Duodenal mucosa (tissue), 2 donors: Measurements from ENCODE around the gene MOCOS.

Source experiments
- H3K27ac ChIP-seq: one replicate; pipeline ENCODE4 v1.7.0; 2013; ENCODE audit warnings: low read depth, low read length
- H3K27me3 ChIP-seq, 2 donors: one replicate each; pipeline ENCODE4 v1.7.0; 2013; ENCODE audit warnings: low read length in 2 of 2, control low read depth in 1 of 2; ENCODE audit not compliant: insufficient read depth in 2 of 2, control insufficient read depth in 1 of 2
- H3K36me3 ChIP-seq, 2 donors: one replicate each; pipeline ENCODE4 v1.7.0; 2013; ENCODE audit warnings: low read length in 2 of 2, control low read depth in 1 of 2; ENCODE audit not compliant: insufficient read depth in 2 of 2, control insufficient read depth in 1 of 2
- H3K4me1 ChIP-seq, 2 donors: one replicate each; pipeline ENCODE4 v1.7.0; 2013; ENCODE audit warnings: low read length in 2 of 2, control low read depth in 1 of 2; ENCODE audit not compliant: insufficient read depth in 2 of 2, control insufficient read depth in 1 of 2
- H3K4me3 ChIP-seq, 2 donors: one replicate each; pipeline ENCODE4 v1.7.0; 2013; ENCODE audit warnings: low read length in 2 of 2, low read depth in 1 of 2
- H3K9ac ChIP-seq, 2 donors: one replicate each; pipeline ENCODE4 v1.7.0; 2013; ENCODE audit warnings: low read length in 2 of 2, low read depth in 1 of 2
- H3K9me3 ChIP-seq, 2 donors: one replicate each; pipeline ENCODE4 v1.7.0; 2013; ENCODE audit warnings: low read length in 2 of 2, control low read depth in 1 of 2; ENCODE audit not compliant: control insufficient read depth in 1 of 2

Gene MOCOS

GRCh38 chr18:36279001-36279400 lies 91.7 kb downstream of the MOCOS start:
- Histone ChIP-seq H3K27me3 (no peaks in the 10 kb centered on the region), H3K9ac (no peak overlapping the region)

DNA sequence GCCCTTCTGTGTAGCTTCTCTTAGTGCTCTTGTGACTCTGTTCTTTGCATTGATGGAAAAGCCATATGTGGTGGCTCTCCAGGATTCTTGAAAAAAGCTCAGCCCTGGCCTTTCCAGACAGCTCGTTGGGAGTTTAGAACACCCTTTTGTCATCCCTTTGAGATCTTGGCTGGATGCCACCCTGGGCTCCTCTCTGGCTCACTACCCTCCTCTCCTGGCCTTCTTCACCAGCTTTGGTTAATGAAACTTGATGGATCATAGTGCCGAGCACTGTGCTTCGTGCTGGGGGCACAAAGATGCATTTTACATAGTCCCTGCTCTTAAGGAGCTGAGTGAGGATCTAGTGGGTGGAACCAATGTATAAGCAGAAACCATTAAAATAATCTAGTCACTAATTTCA lies 94.6 kb downstream of the MOCOS start:
- no peaks in the 10 kb centered on the region for H3K9me3 ChIP-seq
- H3K27me3 ChIP-seq = no peaks in the 10 kb centered on the region
- H3K4me3 ChIP-seq = no peak overlapping the region
- no peaks in the 10 kb centered on the region for H3K36me3 ChIP-seq
- H3K9ac ChIP-seq = no peak overlapping the region
- no peaks in the 10 kb centered on the region for H3K4me1 ChIP-seq
- H3K27ac ChIP-seq = no peak overlapping the region

More at GRCh38 chr18:36279001-36279400, 91.7 kb downstream of the MOCOS start:
- no peaks in the 10 kb centered on the region for H3K36me3 ChIP-seq
- H3K9me3 ChIP-seq = no peaks in the 10 kb centered on the region
- no peaks in the 10 kb centered on the region for H3K4me1 ChIP-seq
- no peak overlapping the region for H3K4me3 ChIP-seq
- no peak overlapping the region for H3K27ac ChIP-seq

GRCh38 chr18:36283448-36283847 lies 96.2 kb downstream of the MOCOS start:
- H3K4me1 ChIP-seq = no peaks in the 10 kb centered on the region

GRCh38 chr18:36284268-36284667 lies 97.0 kb downstream of the MOCOS start:
- H3K9ac ChIP-seq = no peak overlapping the region
- H3K4me3 ChIP-seq = no peak overlapping the region
- no peak overlapping the region for H3K27ac ChIP-seq
- peaks cover 0 to 5% of the 10 kb centered on the region in 2 donors for H3K9me3 ChIP-seq
- H3K4me1 ChIP-seq = no peaks in the 10 kb centered on the region
- H3K36me3 ChIP-seq = no peaks in the 10 kb centered on the region
- no peaks in the 10 kb centered on the region for H3K27me3 ChIP-seq

More at GRCh38 chr18:36283448-36283847, 96.2 kb downstream of the MOCOS start:
- Histone ChIP-seq H3K27me3 (no peaks in the 10 kb centered on the region), H3K36me3 (no peaks in the 10 kb centered on the region), H3K9ac (no peak overlapping the region), H3K27ac (no peak overlapping the region), H3K4me3 (no peak overlapping the region), H3K9me3 (no peaks in the 10 kb centered on the region)

DNA sequence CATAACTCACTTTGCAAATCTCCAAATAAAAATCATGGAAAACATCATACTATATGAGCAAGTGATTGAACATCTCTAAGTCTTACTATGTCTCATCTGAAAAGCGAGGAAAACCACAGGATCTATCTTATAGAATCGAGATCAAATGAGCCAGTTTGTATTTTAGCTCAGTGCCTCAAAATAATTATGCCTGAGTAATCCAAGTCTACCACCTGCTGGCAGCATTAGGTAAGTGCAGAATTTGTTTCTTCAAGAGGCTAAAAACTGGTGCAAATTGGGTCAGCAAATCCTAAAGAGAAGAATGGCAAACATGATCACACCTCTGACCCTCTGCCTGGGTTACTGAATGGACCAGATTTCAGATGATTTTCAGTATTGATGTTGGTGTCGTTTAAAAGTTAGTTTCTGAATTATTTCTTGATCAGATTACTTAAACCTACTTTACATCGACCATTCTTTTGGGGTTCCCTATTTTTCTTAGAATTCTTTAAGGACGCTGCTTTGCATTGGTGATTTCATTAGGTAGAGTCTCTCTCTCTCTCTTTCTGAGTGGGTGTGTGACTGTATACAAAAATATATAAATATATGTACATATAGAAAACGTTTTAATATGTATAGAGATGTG lies 97.5 kb downstream of the MOCOS start:
- Histone ChIP-seq H3K9ac (no peak overlapping the region), H3K4me3 (no peak overlapping the region), H3K9me3 (peaks cover 0 to 5% of the 10 kb centered on the region in 2 donors), H3K27me3 (no peaks in the 10 kb centered on the region), H3K36me3 (no peaks in the 10 kb centered on the region), H3K4me1 (no peaks in the 10 kb centered on the region), H3K27ac (no peak overlapping the region)

- H3K27ac ChIP-seq = no peak overlapping the region
- H3K9ac ChIP-seq = no peak overlapping the region
- no peaks in the 10 kb centered on the region for H3K36me3 ChIP-seq
- no peaks in the 10 kb centered on the region for H3K27me3 ChIP-seq
- no peaks in the 10 kb centered on the region for H3K4me1 ChIP-seq
- H3K4me3 ChIP-seq = no peak overlapping the region
- H3K9me3 ChIP-seq = peaks cover 0 to 5% of the 10 kb centered on the region in 2 donors
Measured at GRCh38 chr18:36287653-36288052, 100.4 kb downstream of the MOCOS start.

DNA sequence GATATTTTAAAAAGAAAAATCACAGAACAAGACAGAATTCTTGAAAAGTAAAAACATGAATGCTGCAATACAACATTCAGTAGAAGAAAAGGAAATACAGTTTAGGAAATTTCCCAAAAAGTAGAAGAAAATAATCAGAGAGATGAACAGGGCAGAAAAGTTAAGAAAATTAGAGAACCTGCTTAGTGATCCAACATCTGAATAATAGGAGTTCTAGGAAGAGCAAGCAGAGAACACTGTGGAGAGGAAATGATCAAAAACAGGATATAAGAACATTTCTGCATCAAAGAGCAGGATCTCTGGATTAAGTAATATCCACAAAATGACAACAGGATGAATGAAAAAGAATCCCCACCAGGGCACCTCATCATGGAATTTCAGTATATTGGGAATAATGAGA lies 101.4 kb downstream of the MOCOS start:
- Histone ChIP-seq H3K4me3 (no peak overlapping the region), H3K9ac (no peak overlapping the region), H3K27ac (no peak overlapping the region), H3K4me1 (no peaks in the 10 kb centered on the region), H3K27me3 (peaks cover under 1 to 2% of the 10 kb centered on the region in 2 donors), H3K36me3 (no peaks in the 10 kb centered on the region), H3K9me3 (peaks cover 0 to 5% of the 10 kb centered on the region in 2 donors)

DNA sequence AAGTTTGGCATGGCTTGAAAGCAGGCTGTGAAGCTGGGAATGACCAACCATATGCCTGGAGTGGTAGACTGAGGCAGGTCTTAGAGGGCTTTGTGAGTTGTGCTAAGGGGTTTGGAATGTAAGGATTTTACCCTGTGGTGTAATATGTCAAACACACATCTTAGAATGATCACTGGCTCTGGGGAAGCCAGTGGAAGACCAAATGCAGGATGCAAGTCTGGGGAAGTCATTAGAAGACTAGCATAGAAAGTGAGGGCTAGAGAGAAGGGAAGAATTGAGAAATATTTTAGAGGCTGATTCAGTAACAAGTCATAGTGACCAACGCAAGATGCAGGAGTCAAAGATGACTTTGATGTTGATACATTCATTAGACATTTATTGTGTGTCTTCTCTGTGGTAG lies 106.7 kb downstream of the MOCOS start:
- H3K27me3 ChIP-seq = peaks cover 31 to 33% of the 10 kb centered on the region in 2 donors
- H3K9ac ChIP-seq = no peak overlapping the region
- H3K4me1 ChIP-seq = peaks cover 0 to 4% of the 10 kb centered on the region in 2 donors
- no peaks in the 10 kb centered on the region for H3K36me3 ChIP-seq
- H3K27ac ChIP-seq = no peak overlapping the region
- no peak overlapping the region for H3K4me3 ChIP-seq
- peaks cover 0 to under 1% of the 10 kb centered on the region in 2 donors for H3K9me3 ChIP-seq

- H3K9me3 ChIP-seq = no peaks in the 10 kb centered on the region
- no peak overlapping the region for H3K4me3 ChIP-seq
- no peak overlapping the region for H3K9ac ChIP-seq
- H3K27me3 ChIP-seq = peaks cover 39 to 45% of the 10 kb centered on the region in 2 donors
- no peaks in the 10 kb centered on the region for H3K36me3 ChIP-seq
- no peak overlapping the region for H3K27ac ChIP-seq
- H3K4me1 ChIP-seq = peaks cover 0 to 4% of the 10 kb centered on the region in 2 donors
Measured at GRCh38 chr18:36295214-36295613, 107.9 kb downstream of the MOCOS start.

DNA sequence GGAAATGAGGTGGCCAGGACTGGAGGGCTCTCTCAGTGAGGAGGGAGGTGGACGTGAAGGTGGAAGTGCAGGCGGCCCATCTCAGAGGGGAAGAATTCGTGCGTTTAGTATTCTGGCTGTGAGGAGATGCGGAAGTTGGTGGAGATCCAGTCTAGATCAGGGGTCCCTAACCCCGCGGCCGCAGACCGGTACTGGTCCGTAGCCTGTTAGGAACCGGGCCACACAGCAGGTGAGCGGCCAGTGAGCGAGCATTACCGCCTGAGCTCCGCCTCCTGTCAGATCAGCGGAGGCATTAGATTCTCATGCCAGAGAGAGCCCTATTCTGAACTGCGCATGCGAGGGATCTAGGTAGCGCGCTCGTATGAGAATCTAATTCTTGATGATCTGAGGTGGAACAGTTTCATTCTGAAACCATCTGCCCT lies 108.6 kb downstream of the MOCOS start:
- no peak overlapping the region for H3K4me3 ChIP-seq
- peaks cover 0 to 4% of the 10 kb centered on the region in 2 donors for H3K4me1 ChIP-seq
- no peaks in the 10 kb centered on the region for H3K36me3 ChIP-seq
- H3K27me3 ChIP-seq = peaks cover 41 to 46% of the 10 kb centered on the region in 2 donors
- H3K9me3 ChIP-seq = no peaks in the 10 kb centered on the region
- no peak overlapping the region for H3K9ac ChIP-seq
- no peak overlapping the region for H3K27ac ChIP-seq
